Activated CD8-positive, alpha-beta memory T cell treated with anti-CD3 and anti-CD28 coated beads for 36 hours (primary cell): ENCODE data around the gene USP35. TPM values are rescaled to one million over a fixed set of nuclear protein-coding genes. Genes with fewer than 3 reads are reported as not detected.

Source experiments
- CTCF ChIA-PET: fragments of 350-600 bp; sonication (Branson Sonifier 250); formaldehyde crosslinking; loops from one replicate; lab custom pipeline; 2021; ENCODE audit warnings: antibody characterized with exemption; lab: Charles Lee
- POLR2A ChIA-PET: fragments of 350-600 bp; sonication (Branson Sonifier 250); formaldehyde crosslinking; loops from one replicate; lab custom pipeline; 2021; ENCODE audit warnings: antibody characterized with exemption; lab: Charles Lee
- total RNA-seq, 2 experiments: library from RNA; stranded (reverse); gene quantifications; one replicate each; pipeline ENCODE4 v1.2.3, GENCODE V29; 2021

USP35 gene
- total RNA-seq, 2 experiments from 2014 or later = 4.5 to 5.5 TPM

- POLR2A ChIA-PET = no interaction called here
- CTCF ChIA-PET = no interaction called here
These were observed 60.2 kb downstream of the USP35 start for GRCh38 chr11:78248903-78249302.

DNA sequence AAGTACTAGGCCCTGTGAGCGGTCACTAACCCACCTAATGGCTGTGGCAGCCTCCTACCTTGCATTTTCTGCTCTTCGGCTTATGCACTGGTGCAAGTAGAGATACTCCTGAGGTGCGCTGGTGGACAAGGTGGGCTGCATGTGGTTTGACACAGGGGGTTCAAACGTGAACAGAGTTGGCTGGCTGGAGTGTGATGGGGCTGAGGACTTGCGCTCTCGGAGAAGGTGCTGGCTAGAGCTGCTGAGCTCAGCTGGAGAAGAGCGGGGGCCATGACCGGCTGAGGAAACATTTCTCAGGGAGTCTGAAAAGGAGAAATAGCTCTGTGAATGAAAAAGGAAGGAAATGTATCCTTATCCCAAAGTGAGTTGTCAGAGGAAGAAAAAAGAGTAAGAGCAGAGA is 61.4 kb downstream of the USP35 start:
- CTCF ChIA-PET = no interaction called here
- POLR2A ChIA-PET = no interaction called here

DNA sequence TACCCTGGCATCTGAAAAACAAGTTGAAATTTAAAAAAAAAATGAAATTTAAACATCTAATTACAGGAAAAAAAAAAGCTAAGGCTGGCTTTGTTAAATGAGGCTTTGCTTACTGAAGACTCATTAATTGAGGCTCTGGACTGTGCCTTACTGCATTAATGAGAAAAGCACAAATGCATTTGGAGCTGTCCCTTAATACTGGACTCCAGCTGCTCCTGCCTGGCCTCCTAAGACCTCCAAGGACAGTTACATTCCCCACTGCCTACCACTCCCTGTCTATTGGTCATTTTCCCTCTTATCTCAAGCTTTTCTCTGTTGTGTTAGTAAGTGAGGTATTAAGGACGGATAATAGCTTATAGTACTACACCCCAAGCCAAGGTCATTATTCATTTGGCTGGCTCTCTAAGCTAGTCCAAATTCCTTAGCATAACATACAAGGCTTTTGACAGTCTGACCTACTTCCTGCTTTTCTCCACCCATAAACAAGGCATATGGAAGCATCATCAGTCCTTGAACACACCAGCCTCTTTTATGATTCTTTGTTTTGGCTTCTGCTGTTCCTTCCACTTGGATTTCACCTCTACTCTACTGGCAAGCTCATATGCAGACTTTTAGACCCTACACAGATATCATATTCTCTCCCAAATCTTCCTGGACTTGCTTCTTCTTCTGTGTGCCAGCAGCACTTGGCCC is 62.5 kb downstream of the USP35 start:
- ChIA-PET POLR2A (no interaction called here), CTCF (no interaction called here)

GRCh38 chr11:78253797-78254196 is 65.1 kb downstream of the USP35 start:
- CTCF ChIA-PET = no interaction called here
- POLR2A ChIA-PET = no interaction called here

DNA sequence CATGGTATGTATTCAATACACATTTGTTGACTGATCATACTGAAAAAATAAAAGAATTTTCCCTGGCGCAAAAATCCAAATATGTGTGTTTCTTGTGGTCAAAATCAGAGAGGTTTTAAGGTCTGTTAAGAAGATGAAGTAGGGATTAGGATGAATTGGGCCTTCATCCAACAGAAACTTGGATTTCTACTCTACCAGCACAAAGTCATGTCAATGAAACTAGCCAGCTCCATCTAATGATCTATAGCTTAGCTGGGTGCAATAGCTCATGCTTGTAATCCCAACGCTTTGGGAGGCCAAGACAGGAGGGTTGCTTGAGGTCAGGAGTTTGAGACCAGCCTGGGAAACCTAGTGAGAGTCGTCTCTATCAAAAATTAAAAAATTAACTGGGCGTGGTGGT is 65.5 kb downstream of the USP35 start:
- ChIA-PET CTCF (no interaction called here), POLR2A (no interaction called here)

DNA sequence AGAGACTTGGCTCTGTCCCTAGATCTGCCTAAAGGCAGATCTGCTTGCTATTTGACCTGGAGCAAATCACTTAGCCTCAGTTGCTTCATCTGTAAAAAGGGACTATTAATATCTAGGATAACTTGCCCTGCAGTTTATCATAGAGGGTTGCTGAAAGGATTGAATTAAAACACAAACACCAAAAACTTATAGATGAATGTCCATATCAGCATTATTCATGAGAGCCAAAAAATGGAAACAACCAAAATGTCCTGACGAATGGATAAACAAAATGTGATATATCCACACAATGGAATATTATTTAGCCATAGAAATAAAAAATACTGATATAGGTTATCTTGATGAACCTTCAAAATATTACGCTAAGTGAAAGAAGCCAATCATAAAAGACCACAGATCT is 67.2 kb downstream of the USP35 start:
- POLR2A ChIA-PET = no interaction called here
- CTCF ChIA-PET = no interaction called here

- CTCF ChIA-PET = no interaction called here
- POLR2A ChIA-PET = no interaction called here
These were observed 68.2 kb downstream of the USP35 start for GRCh38 chr11:78256962-78257361.

DNA sequence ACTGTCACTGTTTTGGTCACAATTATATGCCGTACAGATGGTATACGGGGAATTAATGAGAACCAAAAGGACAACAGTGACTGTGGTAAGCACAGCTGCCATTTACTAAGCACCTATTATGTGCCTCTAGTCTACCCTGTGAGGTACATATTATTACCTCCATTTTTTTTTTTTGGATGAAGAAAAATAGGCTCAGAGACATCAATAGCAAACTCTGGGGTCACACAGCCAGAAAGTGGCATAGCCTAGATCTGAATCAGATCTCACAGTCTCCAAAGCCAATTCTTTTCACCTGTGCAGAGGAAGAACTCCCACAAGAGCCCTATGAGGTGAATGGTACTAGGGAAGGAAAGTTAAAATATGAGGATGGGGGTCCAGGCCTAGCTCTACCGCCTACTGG is 68.9 kb downstream of the USP35 start:
- ChIA-PET CTCF (no interaction called here), POLR2A (no interaction called here)

DNA sequence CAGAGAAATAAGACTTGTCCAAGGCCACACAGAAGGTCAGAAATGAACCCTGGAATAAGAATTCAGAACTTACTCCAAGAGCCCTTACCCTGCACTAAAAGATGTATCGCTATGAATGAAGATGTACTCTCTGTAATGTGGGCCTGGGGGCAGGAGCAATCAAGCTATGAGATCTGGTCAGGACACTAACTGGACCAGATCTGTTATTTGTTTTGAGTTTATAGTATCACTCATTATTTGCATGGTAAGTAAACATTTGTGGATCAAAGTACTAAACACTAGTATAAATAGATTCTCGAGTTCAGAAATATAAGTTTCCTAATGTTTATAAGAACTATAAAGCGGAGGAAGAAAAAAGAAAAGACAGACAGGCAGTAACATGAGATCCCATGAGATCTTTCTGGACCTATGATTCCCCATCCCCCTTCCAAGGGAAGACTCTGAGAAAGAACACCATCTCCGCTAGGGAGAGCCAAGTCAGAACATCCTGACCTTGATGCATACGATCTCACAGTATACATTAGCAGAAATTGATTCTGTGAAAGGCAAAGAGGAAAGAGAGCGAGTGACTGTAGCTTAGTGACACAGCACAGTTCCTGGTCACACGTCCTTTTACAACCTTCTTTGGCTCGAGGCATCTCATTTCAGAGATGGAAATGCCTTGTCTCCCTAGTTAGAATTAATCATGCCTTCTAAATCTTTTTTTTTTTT is 71.2 kb downstream of the USP35 start:
- POLR2A ChIA-PET = no interaction called here
- CTCF ChIA-PET = interaction anchor here (0.6 to 0.7 kb wide), 2 partner anchors 55 to 303 kb away, joined by 3 read pairs; no protein-coding TSS in a partner anchor

DNA sequence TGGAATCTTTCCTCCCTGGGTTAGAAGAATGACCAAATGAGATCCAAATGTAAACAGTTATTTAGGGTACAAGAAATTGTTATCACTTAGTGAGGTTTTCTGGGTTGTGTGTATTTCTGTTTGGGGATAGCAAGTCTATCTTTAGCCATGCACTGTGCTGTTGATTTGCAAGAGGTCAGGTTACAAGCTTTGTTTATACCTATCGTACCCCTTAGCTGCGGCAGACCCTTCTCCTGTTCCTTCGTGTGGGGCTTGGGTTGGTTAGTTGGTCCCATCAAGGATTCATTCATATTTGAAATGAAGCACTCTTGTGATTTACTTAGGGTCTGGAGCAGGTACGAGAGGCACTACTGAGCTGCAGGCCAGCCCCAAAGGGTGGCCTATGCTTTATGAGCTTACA is 72.6 kb downstream of the USP35 start:
- CTCF ChIA-PET = no interaction called here
- POLR2A ChIA-PET = no interaction called here

GRCh38 chr11:78261828-78262227 is 73.1 kb downstream of the USP35 start:
- ChIA-PET CTCF (no interaction called here), POLR2A (no interaction called here)

- ChIA-PET POLR2A (no interaction called here), CTCF (no interaction called here)
These were observed 73.5 kb downstream of the USP35 start for GRCh38 chr11:78262238-78262637.

GRCh38 chr11:78262691-78263090 is 74.0 kb downstream of the USP35 start:
- ChIA-PET POLR2A (no interaction called here), CTCF (no interaction called here)

Other genes starting within 250 kb of the USP35 start
- gene INTS4, start 194.3 kb upstream of the USP35 start, total RNA-seq = 10 to 100 TPM; 48.0 to 49.0 TPM
- gene KCTD14, start 165.6 kb upstream of the USP35 start, total RNA-seq = under 1 TPM in 1 of 2 experiments, not detected in 1; 0.27 TPM
- not detected for gene THRSP, start 125.1 kb upstream of the USP35 start, total RNA-seq
- 100 to 1,000 TPM; 218 to 219 TPM for gene NDUFC2, start 109.1 kb upstream of the USP35 start, total RNA-seq
- gene ALG8, start 49.3 kb upstream of the USP35 start, total RNA-seq = 10 to 100 TPM; 48.6 to 52.9 TPM
- gene KCTD21, start 293 bp upstream of the USP35 start, total RNA-seq = 1 to 10 TPM; 3.9 to 4.9 TPM
- 1 to 10 TPM; 2.6 to 2.9 TPM for gene GAB2, start 228.9 kb downstream of the USP35 start, total RNA-seq